Measurements from ENCODE around the gene MAN2B2.
A peak's percentile ranks its signal among the peaks of the same experiment; 100 is the strongest.
"Not testable (repeated sequence)": the region's sequence is repeated elsewhere in the genome, so short reads cannot be mapped to it uniquely, and the experiment has no call there.

MAN2B2 gene

DNA sequence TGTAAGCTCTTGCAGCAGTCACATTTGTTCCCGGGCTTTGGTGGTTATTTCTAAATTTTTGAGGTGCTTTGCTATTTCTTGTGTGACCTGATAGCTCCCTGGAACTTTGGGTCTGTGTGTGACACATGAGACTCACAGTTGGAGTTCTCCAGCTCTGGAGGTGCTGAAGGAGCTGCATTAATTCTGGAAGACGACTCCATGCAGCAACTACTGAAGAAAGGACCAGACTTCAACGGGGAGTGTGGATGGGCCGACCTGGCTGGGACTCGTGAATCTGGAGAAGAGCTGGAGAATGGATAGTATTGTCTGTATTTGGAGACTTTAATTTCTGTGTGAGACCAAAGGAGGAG, 67.0 kb downstream of the MAN2B2 start:
- H3K27me3 Mint-ChIP-seq, result no peaks in the 10 kb centered on the region
- H3K4me1 Mint-ChIP-seq (ENCODE audit: low read depth), result peaks cover 31% of the 10 kb centered on the region
- peak overlapping the region; percentile 97 for H3K4me3 Mint-ChIP-seq
- peaks cover 10% of the 10 kb centered on the region for H3K36me3 Mint-ChIP-seq
- H3K9me3 Mint-ChIP-seq (ENCODE audit: low read depth), result no peaks in the 10 kb centered on the region
- peak overlapping the region; percentile 99 for H3K27ac Mint-ChIP-seq

GRCh38 chr4:6643141-6643847, 68.3 kb downstream of the MAN2B2 start:
- peak overlapping the region; percentile 97 for H3K4me3 Mint-ChIP-seq
- H3K36me3 Mint-ChIP-seq, result peaks cover 10% of the 10 kb centered on the region
- H3K9me3 Mint-ChIP-seq (ENCODE audit: low read depth), result no peaks in the 10 kb centered on the region
- H3K27me3 Mint-ChIP-seq, result no peaks in the 10 kb centered on the region
- H3K4me1 Mint-ChIP-seq (ENCODE audit: low read depth), result peaks cover 30% of the 10 kb centered on the region
- peak overlapping the region; percentile 99 for H3K27ac Mint-ChIP-seq

GRCh38 chr4:6644792-6645530, 70.0 kb downstream of the MAN2B2 start:
- Mint-ChIP-seq H3K4me1 (ENCODE audit: low read depth) (peaks cover 28% of the 10 kb centered on the region), H3K27me3 (no peaks in the 10 kb centered on the region), H3K36me3 (peaks cover 10% of the 10 kb centered on the region), H3K27ac (peak overlapping the region; percentile 73), H3K4me3 (no peak overlapping the region), H3K9me3 (ENCODE audit: low read depth) (no peaks in the 10 kb centered on the region)

DNA sequence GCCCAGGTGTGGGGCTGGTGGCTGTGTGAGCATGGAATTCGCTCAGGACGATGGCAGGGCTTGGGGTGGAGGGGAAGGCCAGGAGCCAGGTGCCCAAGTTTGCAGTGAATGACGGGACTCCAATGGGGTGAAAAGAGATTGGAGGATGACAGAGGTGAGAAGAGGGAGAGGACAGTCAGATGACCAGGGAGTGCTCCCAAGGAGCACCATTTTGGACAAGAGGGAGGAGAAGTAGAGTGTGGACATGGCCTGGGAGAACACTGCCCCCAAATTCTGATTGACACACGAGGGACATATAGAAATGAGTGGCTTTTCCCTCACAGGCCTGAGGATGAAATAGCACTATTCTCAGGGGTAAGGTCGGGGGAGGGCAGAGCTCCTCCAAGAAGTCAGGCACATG, 72.2 kb downstream of the MAN2B2 start:
- Mint-ChIP-seq H3K9me3 (ENCODE audit: low read depth) (no peaks in the 10 kb centered on the region), H3K36me3 (peaks cover 4% of the 10 kb centered on the region), H3K27me3 (no peaks in the 10 kb centered on the region), H3K4me1 (ENCODE audit: low read depth) (peaks cover 19% of the 10 kb centered on the region), H3K27ac (peak overlapping the region; percentile 28), H3K4me3 (no peak overlapping the region)

DNA sequence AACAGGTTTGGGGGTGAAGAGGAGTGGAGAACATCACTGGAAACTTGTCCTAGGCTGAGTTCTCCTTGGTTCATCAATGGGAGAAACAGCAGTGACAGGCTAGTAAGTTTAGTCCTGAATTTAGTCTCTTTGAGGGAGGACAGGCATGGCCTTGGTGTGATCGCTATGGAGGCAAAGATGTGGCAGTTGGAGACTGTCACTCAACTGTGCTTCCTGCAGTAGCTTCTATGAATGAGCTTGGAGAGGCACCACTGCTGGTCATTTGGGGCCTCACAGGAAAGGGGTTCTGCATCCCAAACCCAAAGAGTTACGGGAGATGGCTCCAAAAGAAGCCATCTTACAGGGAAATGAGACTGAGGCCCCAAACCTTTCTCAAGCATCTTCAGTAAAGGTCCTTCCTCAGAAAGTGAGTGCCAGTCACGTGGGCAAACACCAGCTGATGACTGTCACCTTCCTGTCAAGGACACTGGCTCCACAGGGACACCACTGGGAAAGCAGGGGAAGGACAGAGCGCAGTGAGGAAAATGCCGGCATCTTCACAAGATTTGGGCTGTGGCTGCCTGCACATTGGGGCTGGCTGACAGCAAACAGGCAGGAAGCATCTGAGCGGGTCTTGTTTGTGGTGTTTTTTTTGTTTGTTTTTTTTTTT, 72.7 kb downstream of the MAN2B2 start:
- Mint-ChIP-seq H3K27me3 (no peaks in the 10 kb centered on the region), H3K9me3 (ENCODE audit: low read depth) (no peaks in the 10 kb centered on the region), H3K36me3 (peaks cover 2% of the 10 kb centered on the region), H3K27ac (no peak overlapping the region), H3K4me1 (ENCODE audit: low read depth) (peaks cover 14% of the 10 kb centered on the region), H3K4me3 (no peak overlapping the region)

- H3K9me3 Mint-ChIP-seq (ENCODE audit: low read depth), result no peaks in the 10 kb centered on the region
- H3K4me3 Mint-ChIP-seq, result no peak overlapping the region
- H3K27ac Mint-ChIP-seq, result no peak overlapping the region
- H3K27me3 Mint-ChIP-seq, result no peaks in the 10 kb centered on the region
- H3K4me1 Mint-ChIP-seq (ENCODE audit: low read depth), result peaks cover 3% of the 10 kb centered on the region
- no peaks in the 10 kb centered on the region for H3K36me3 Mint-ChIP-seq
These were observed 74.2 kb downstream of the MAN2B2 start for GRCh38 chr4:6649216-6649615.

DNA sequence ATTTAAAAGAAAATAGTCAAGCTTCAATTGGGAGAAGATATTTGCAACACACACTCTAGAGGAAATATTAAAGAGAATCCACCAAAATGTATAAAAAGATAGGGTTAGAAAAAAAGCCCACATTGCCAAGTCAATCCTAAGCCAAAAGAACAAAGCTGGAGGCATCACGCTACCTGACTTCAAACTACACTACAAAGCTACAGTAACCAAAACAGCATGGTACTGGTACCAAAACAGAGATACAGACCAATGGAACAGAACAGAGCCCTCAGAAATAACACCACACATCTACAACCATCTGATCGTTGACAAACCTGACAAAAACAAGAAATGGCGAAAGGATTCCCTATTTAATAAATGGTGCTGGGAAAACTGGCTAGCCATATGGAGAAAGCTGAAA, 79.2 kb downstream of the MAN2B2 start:
- H3K4me3 Mint-ChIP-seq; H3K36me3 Mint-ChIP-seq; H3K27me3 Mint-ChIP-seq; H3K9me3 Mint-ChIP-seq (ENCODE audit: low read depth); H3K4me1 Mint-ChIP-seq (ENCODE audit: low read depth); H3K27ac Mint-ChIP-seq: not testable (repeated sequence)

GRCh38 chr4:6655291-6655690, 80.3 kb downstream of the MAN2B2 start:
- not testable (repeated sequence) for H3K4me1 Mint-ChIP-seq (ENCODE audit: low read depth); H3K27ac Mint-ChIP-seq; H3K27me3 Mint-ChIP-seq; H3K36me3 Mint-ChIP-seq; H3K9me3 Mint-ChIP-seq (ENCODE audit: low read depth); H3K4me3 Mint-ChIP-seq

DNA sequence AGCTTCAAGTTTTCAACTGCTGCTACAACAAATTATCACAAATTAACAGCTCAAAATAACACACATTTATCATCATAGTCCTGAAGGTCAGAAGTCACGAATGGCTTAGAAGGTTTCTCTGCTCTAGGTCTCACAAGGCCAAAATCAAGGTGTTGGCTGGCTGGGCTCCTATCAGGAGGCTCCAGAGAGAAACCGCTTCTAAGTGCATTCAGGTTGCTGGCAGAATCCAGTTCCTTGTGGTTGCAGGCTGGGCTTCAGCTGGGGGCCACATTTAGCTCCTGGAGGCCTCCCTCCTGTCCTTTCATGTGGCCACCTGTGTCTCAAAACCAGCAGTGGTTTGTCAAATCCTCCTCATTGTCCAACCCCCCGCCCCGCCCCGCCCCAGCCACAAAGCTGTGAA, 80.9 kb downstream of the MAN2B2 start:
- Mint-ChIP-seq H3K9me3 (ENCODE audit: low read depth) (no peaks in the 10 kb centered on the region), H3K4me1 (ENCODE audit: low read depth) (peaks cover 8% of the 10 kb centered on the region), H3K27ac (no peak overlapping the region), H3K4me3 (no peak overlapping the region), H3K36me3 (no peaks in the 10 kb centered on the region), H3K27me3 (no peaks in the 10 kb centered on the region)

- peak overlapping the region; percentile 79 for H3K4me3 Mint-ChIP-seq
- no peak overlapping the region for H3K27ac Mint-ChIP-seq
- H3K9me3 Mint-ChIP-seq (ENCODE audit: low read depth), result no peaks in the 10 kb centered on the region
- no peaks in the 10 kb centered on the region for H3K36me3 Mint-ChIP-seq
- H3K4me1 Mint-ChIP-seq (ENCODE audit: low read depth), result peaks cover 8% of the 10 kb centered on the region
- H3K27me3 Mint-ChIP-seq, result no peaks in the 10 kb centered on the region
These were observed 82.5 kb downstream of the MAN2B2 start for GRCh38 chr4:6657242-6658208.

DNA sequence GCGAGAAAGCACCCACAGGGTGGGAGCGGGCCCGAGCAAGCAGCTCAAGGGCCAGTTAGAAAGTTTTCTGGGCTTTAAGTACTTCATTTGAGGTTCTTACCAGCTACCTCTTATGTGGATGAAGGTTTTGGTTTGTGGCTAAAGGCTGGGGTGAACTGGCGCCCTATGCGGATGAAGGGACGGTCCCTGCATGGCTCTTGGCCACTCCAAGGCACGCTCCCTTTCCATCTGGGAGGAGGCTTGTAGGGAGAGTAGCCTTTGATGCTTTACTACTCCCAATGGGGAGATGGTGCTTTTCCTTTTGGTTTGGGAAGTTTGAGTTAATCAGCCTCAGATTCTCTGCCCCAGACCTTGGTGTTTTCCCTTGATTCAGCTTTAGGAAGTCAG, 83.2 kb downstream of the MAN2B2 start:
- Mint-ChIP-seq H3K27me3 (no peaks in the 10 kb centered on the region), H3K36me3 (no peaks in the 10 kb centered on the region), H3K4me1 (ENCODE audit: low read depth) (peaks cover 8% of the 10 kb centered on the region), H3K4me3 (peak overlapping the region; percentile 79), H3K9me3 (ENCODE audit: low read depth) (no peaks in the 10 kb centered on the region), H3K27ac (no peak overlapping the region)

- no peak overlapping the region for H3K27ac Mint-ChIP-seq
These were observed 83.6 kb downstream of the MAN2B2 start for GRCh38 chr4:6658597-6659075.

GRCh38 chr4:6659897-6660296, 84.9 kb downstream of the MAN2B2 start:
- no peak overlapping the region for H3K4me3 Mint-ChIP-seq
- peaks cover 8% of the 10 kb centered on the region for H3K4me1 Mint-ChIP-seq (ENCODE audit: low read depth)
- H3K36me3 Mint-ChIP-seq, result no peaks in the 10 kb centered on the region
- no peak overlapping the region for H3K27ac Mint-ChIP-seq
- H3K9me3 Mint-ChIP-seq (ENCODE audit: low read depth), result no peaks in the 10 kb centered on the region
- H3K27me3 Mint-ChIP-seq, result no peaks in the 10 kb centered on the region

More at GRCh38 chr4:6658597-6659075, 83.6 kb downstream of the MAN2B2 start:
- H3K4me3 Mint-ChIP-seq, result peak overlapping the region; percentile 79
- no peaks in the 10 kb centered on the region for H3K36me3 Mint-ChIP-seq
- H3K27me3 Mint-ChIP-seq, result no peaks in the 10 kb centered on the region
- H3K9me3 Mint-ChIP-seq (ENCODE audit: low read depth), result no peaks in the 10 kb centered on the region
- H3K4me1 Mint-ChIP-seq (ENCODE audit: low read depth), result peaks cover 8% of the 10 kb centered on the region

GRCh38 chr4:6660430-6660829, 85.4 kb downstream of the MAN2B2 start:
- no peaks in the 10 kb centered on the region for H3K36me3 Mint-ChIP-seq
- no peaks in the 10 kb centered on the region for H3K9me3 Mint-ChIP-seq (ENCODE audit: low read depth)
- H3K4me1 Mint-ChIP-seq (ENCODE audit: low read depth), result peaks cover 8% of the 10 kb centered on the region
- H3K4me3 Mint-ChIP-seq, result no peak overlapping the region
- H3K27me3 Mint-ChIP-seq, result no peaks in the 10 kb centered on the region
- no peak overlapping the region for H3K27ac Mint-ChIP-seq
